Mucosa of rectum (tissue), 2 donors: Measurements from ENCODE around the gene DCTN4.
A peak's percentile ranks its signal among the peaks of the same experiment; 100 is the strongest.

Experiments
- H3K27ac ChIP-seq, 2 donors: one replicate each; pipeline ENCODE4 v1.7.0; 2013; ENCODE audit warnings: inconsistent platforms in 2 of 2, low read depth in 2 of 2, low read length in 2 of 2
- H3K27me3 ChIP-seq, 2 donors: one replicate each; pipeline ENCODE4 v1.7.0; 2013; ENCODE audit warnings: low read length in 2 of 2; ENCODE audit not compliant: control insufficient read depth in 2 of 2, insufficient read depth in 2 of 2
- H3K36me3 ChIP-seq, 2 donors: one replicate each; pipeline ENCODE4 v1.7.0; 2013; ENCODE audit warnings: low read length in 2 of 2; ENCODE audit not compliant: control insufficient read depth in 2 of 2, insufficient read depth in 2 of 2
- H3K4me1 ChIP-seq, 2 donors: one replicate each; pipeline ENCODE4 v1.7.0; 2013; ENCODE audit warnings: low read length in 2 of 2, mild to moderate bottlenecking in 1 of 2; ENCODE audit not compliant: control insufficient read depth in 2 of 2, insufficient read depth in 2 of 2
- H3K4me3 ChIP-seq, 2 donors: one replicate each; pipeline ENCODE4 v1.7.0; 2013; ENCODE audit warnings: low read length in 2 of 2
- H3K9ac ChIP-seq, 2 donors: one replicate each; pipeline ENCODE4 v1.7.0; 2013; ENCODE audit warnings: low read length in 2 of 2, low read depth in 1 of 2, mild to moderate bottlenecking in 1 of 2
- H3K9me3 ChIP-seq, 2 donors: one replicate each; pipeline ENCODE4 v1.7.0; 2013; ENCODE audit warnings: low read length in 2 of 2; ENCODE audit not compliant: control insufficient read depth in 2 of 2
- donor health status: healthy.
- donor health status: Normal muscosa, but diverticular disease.

The DCTN4 gene

DNA sequence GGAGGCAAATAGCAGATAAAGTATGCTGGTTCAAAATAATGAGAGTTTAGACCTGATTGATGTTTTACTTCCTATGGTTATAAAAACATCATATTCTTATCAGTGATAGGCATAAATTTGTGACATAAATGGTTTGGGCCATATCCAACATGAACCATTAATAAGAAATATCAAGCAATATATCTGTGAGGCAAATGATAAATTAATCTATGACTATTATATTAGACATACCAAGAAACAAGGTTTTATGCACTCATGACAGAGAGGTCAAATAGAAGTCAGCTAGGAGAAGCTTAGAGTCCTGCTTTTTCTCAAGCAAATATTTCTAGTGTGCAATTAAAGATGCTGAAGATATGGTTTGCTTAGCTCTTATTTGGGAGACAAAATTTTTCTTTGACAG lies 30.2 kb upstream of the DCTN4 start:
- no peak overlapping the region for H3K9ac ChIP-seq
- H3K4me1 ChIP-seq: peaks cover 0 to 8% of the 10 kb centered on the region in 2 donors
- H3K36me3 ChIP-seq: no peaks in the 10 kb centered on the region
- no peaks in the 10 kb centered on the region for H3K27me3 ChIP-seq
- no peak overlapping the region for H3K27ac ChIP-seq
- H3K4me3 ChIP-seq: no peak overlapping the region
- H3K9me3 ChIP-seq: no peaks in the 10 kb centered on the region

DNA sequence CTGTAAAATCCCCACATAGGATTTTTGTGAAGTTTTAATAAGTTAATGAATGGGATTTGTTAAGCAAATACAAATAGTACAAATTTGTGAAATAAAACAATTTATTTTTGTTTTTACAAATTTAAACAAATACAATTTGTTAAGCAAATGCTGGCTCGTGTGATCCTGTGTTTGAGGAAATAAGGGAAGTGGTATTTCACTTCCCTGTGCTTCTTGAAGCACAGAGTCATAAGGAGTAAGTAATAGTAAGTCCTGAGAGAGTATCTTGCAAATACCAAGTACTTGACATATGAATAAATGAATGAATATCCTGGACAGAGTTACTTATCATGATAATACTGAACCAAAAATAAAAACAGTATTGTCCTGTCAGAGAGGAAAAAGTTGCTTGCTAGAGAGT lies 28.8 kb upstream of the DCTN4 start:
- H3K4me1 ChIP-seq: peaks cover 8 to 19% of the 10 kb centered on the region in 2 donors
- H3K27me3 ChIP-seq: no peaks in the 10 kb centered on the region
- no peak overlapping the region for H3K27ac ChIP-seq
- H3K9ac ChIP-seq: no peak overlapping the region
- H3K36me3 ChIP-seq: no peaks in the 10 kb centered on the region
- no peak overlapping the region for H3K4me3 ChIP-seq
- no peaks in the 10 kb centered on the region for H3K9me3 ChIP-seq

DNA sequence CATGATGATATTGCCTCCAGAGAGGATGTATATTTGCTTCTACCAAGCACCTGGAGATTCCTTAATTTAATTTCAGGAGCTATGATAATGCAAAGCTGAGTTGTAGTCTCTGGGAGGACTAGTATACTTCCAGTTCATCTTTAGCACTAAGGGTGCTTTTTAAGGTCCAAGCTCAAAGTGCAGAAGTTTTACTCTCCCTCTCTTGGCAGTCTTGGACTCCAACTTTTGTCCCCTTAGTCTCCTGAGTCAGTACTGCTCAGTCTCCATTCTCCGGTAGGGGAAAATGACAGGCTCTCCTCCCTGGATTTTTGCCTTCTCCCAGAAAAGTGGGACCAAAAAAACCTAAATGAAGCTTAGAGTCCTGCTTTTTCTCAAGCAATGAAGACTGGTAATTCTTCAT lies 28.1 kb upstream of the DCTN4 start:
- Histone ChIP-seq H3K36me3 (no peaks in the 10 kb centered on the region), H3K4me1 (peaks cover 16 to 27% of the 10 kb centered on the region in 2 donors), H3K9ac (no peak overlapping the region), H3K9me3 (no peaks in the 10 kb centered on the region), H3K27ac (no peak overlapping the region), H3K4me3 (no peak overlapping the region), H3K27me3 (no peaks in the 10 kb centered on the region)

DNA sequence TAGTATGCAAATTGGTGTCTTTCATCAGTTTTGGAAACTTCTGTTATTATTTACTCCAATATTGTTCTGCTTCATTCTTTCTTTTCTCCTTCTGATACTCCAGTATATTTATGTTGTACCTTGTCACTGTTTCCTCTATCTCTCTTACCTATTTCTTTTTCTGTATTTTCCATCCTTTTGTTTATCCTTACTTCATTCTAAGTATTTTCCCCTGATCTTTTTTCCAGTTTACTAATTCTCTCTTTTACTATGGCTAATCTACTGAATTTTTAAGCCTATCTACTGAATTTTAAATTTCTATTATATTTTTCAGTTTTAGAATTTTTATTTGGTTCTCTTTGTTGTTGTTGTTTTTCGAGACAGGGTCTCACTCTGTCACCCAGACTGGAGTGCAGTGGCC lies 27.1 kb upstream of the DCTN4 start:
- H3K27me3 ChIP-seq: no peaks in the 10 kb centered on the region
- H3K9me3 ChIP-seq: no peaks in the 10 kb centered on the region
- H3K9ac ChIP-seq: no peak overlapping the region
- peaks cover 25 to 36% of the 10 kb centered on the region in 2 donors for H3K4me1 ChIP-seq
- H3K4me3 ChIP-seq: no peak overlapping the region
- no peak overlapping the region for H3K27ac ChIP-seq
- no peaks in the 10 kb centered on the region for H3K36me3 ChIP-seq

DNA sequence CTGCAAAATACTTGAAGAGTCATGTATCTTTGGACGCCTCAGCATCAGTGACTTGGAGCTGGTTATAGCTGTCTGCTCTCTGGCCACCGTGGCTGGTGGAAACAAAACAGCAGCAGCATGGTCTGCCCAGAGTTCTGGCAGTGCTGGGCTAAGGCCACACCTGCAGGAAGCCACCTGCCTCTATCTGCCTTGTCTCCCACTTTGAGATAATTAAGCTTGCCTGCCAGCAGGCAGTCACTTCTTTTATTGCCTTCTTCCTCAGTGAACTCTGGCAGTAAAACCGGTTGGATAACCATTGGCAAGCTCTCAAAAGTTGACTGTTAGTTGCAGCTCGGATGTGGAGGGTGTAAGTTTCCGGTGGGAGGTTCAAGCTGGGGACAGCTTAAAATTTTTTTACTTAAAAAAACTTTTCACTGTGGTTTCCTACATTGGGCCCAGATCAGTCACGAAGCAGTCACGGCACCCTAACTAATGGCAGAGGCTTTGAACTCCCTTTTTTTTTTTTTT lies 24.7 kb upstream of the DCTN4 start:
- peak overlapping the region; percentile 42 to 60 for H3K9ac ChIP-seq

DNA sequence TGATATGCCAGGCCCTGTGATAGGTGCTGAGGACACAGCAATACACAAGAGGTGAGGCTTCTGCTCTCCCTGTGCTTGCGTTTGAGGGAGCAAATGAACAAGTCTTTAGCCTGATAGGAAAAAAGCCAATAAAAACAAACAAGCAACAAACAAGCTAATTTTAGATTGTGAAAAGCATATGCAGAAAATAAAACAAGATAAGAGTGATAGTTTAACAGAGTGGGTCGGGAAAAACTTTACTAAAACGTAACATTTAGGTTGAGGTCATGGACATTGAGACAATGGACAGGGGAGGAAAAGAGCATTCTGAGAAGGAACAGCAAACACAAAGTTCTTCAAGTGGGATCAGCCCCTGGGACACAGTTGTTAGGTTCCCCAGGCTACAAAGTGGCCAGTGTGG lies 24.0 kb upstream of the DCTN4 start:
- Histone ChIP-seq H3K9me3 (no peaks in the 10 kb centered on the region), H3K27ac (peak overlapping the region; percentile 84 to 86), H3K4me1 (peaks cover 47 to 49% of the 10 kb centered on the region in 2 donors), H3K27me3 (no peaks in the 10 kb centered on the region), H3K36me3 (no peaks in the 10 kb centered on the region), H3K4me3 (peak overlapping the region in 1 of 2 donors; percentile 33), H3K9ac (peak overlapping the region; percentile 42 to 60)

More for the DNA sequence above, 24.7 kb upstream of the DCTN4 start:
- Histone ChIP-seq H3K27ac (peak overlapping the region; percentile 84 to 86), H3K4me3 (peak overlapping the region; percentile 10 to 33), H3K9me3 (no peaks in the 10 kb centered on the region), H3K27me3 (no peaks in the 10 kb centered on the region), H3K4me1 (peaks cover 43 to 47% of the 10 kb centered on the region in 2 donors), H3K36me3 (no peaks in the 10 kb centered on the region)

DNA sequence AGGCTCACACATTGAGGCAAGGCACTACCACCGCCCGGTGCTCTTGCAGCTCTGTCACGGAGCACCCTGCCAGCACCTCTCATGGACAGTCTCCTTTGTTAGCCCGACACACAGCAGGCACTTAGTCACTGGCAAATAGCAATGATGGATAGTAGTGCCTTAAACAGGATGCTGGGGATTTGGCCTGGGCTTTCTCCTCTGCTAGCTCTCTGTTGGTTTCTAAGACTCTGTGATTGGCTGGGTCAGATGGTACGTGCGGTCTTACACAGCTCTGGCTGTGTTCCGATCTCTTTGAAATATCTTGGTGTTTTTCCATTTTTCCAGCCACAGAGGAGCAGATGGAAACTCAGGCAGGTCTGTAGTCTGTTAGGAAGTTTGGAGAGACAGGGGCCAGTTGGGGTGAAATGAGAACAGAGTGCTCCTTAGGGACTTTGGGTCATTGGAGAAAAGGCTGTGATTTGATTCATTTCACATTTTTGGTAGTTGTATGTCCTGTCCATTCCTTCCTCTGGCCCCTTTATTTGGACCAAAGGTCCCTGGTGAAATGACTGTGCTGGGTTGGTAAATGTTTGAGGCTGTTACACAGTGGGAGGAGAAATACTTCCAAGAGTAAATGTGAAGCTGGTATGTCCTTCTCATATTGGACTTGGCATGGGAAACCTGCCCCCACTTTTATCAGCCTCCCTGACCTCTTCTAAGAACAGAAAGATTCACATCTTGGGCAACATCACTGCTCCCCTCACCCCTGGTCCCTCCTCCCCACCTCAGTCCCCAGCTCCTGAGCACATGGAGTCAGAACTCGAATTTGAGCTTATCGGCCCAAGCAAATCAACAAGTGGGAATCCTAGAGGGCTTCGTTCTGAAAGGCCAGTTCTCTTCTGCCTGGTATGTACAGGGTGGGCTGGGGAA lies 23.1 kb upstream of the DCTN4 start:
- Histone ChIP-seq H3K36me3 (no peaks in the 10 kb centered on the region), H3K27ac (peak overlapping the region; percentile 84 to 86), H3K9ac (peak overlapping the region; percentile 7 to 62), H3K27me3 (no peaks in the 10 kb centered on the region), H3K4me3 (peak overlapping the region; percentile 31 to 33), H3K9me3 (no peaks in the 10 kb centered on the region), H3K4me1 (peaks cover 47 to 49% of the 10 kb centered on the region in 2 donors)

DNA sequence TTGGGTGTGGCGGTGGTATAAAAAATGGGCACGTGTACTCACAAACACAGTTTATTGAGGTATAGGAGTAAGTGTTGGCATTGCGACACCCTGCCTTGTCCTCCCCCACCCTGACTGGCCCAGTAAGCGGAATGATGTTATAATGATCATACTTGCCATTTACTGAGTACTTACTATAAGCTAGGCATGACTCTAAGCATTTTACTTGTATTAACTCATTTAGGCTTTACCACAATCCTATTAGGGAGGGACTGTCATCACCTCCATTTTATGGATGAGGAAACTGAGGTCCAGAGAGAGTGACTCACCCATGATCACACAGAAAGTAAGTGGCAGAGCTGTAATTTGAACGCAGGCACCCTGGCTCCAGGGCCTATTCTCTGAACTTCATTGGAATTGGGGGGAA lies 22.0 kb upstream of the DCTN4 start:
- peak overlapping the region; percentile 54 to 79 for H3K4me3 ChIP-seq
- H3K9me3 ChIP-seq: no peaks in the 10 kb centered on the region
- peak overlapping the region; percentile 84 to 86 for H3K27ac ChIP-seq
- peaks cover 47 to 49% of the 10 kb centered on the region in 2 donors for H3K4me1 ChIP-seq
- H3K9ac ChIP-seq: peak overlapping the region in 1 of 2 donors; percentile 62
- H3K27me3 ChIP-seq: no peaks in the 10 kb centered on the region
- H3K36me3 ChIP-seq: no peaks in the 10 kb centered on the region

DNA sequence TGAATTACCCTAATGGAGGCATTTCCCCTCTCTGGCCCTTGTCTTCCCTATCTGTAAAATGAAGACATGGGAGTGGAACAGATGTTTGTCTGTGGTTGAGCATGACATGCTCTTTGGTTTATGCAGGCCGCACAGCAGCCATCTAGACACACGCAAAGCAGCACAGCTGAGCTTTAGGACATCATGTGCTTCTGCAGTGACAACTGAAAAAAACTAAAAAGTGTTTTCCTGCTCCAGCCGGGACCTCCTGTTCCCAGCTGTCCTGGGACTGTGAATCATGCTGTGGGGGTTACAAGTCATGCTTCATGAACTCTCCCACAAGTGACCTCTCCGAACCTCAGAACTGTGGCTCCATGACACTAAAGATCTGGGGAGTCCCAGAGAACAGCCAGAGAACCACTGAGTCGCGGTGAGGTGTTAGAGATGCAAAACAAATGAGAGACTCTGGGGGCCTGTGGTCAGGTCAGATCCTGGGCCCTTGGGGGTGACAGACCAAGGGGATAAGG lies 21.4 kb upstream of the DCTN4 start:
- H3K36me3 ChIP-seq: no peaks in the 10 kb centered on the region
- peak overlapping the region; percentile 79 to 89 for H3K4me3 ChIP-seq
- peaks cover 47 to 49% of the 10 kb centered on the region in 2 donors for H3K4me1 ChIP-seq
- no peaks in the 10 kb centered on the region for H3K9me3 ChIP-seq
- peak overlapping the region; percentile 84 to 86 for H3K27ac ChIP-seq
- peak overlapping the region; percentile 29 to 85 for H3K9ac ChIP-seq
- H3K27me3 ChIP-seq: no peaks in the 10 kb centered on the region
